K562 (cell line): ENCODE data around the gene LLGL2. TPM values are rescaled to one million over a fixed set of nuclear protein-coding genes. Genes with fewer than 3 reads are reported as not detected.

ENCODE experiments used
- ATAC-seq: fragments of 200-7000 bp; cut with Tn5 transposase; 3 replicates; pipeline ENCODE4 v1.9.1; 2020; ENCODE audit warnings: moderate library complexity
- BruUV-seq: library from RNA; stranded (reverse); fragments of 400-500 nt; replicated peaks from 2 replicates; lab custom pipeline; 2021; lab: Mats Ljungman, UMichigan
- CTCF ChIA-PET: fragments of 300-600 bp; formaldehyde crosslinking; extraction: SDS; loops from one replicate; lab custom pipeline; 2021; ENCODE audit warnings: low intra/inter-chr PET ratio; lab: Yijun Ruan, JAX
- POLR2A ChIA-PET: fragments of 300-600, 350-650 bp; sonication (Branson Sonifier 250); formaldehyde crosslinking; extraction: SDS; loops from one replicate; lab custom pipeline; 2021; ENCODE audit warnings: antibody characterized with exemption, inconsistent platforms; lab: Yijun Ruan, JAX
- DNase-seq, 4 experiments: peaks; one replicate each; pipeline versions ENCODE4 v3.0.0 to v3.0.0-alpha.2; 2011 to 2018; ENCODE audit warnings: low spot score in 3 of 4, mixed read lengths in 3 of 4; ENCODE audit errors: extremely low read depth in 1 of 4
- FAIRE-seq: peaks from 2 replicates; lab custom pipeline; 2011; peaks lifted over from hg19 to GRCh38; lab: Jason Lieb, UNC
- H2AFZ ChIP-seq: 2 replicates; pipeline ENCODE4 v1.6.0; 2011; ENCODE audit warnings: low read depth, low read length, control low read depth, inconsistent platforms
- H3K27ac ChIP-seq: fragments of 200-600 bp; 3 replicates; pipeline ENCODE4 v1.8.0; 2011; ENCODE audit warnings: low read depth, mild to moderate bottlenecking, control low read depth, inconsistent platforms, low read length, moderate library complexity, mixed read lengths; ENCODE audit errors: extremely low read depth
- H3K27me3 ChIP-seq, 2 experiments: fragments of 300-600 bp in 1 of 2; 2 replicates in 1 of 2; 3 replicates in 1 of 2; pipeline versions ENCODE4 v1.6.0 to v1.8.0; 2011; ENCODE audit warnings: inconsistent platforms in 2 of 2, low read length in 2 of 2, mild to moderate bottlenecking in 1 of 2, mixed read lengths in 1 of 2, moderate library complexity in 1 of 2; ENCODE audit not compliant: control insufficient read depth in 2 of 2, insufficient read depth in 2 of 2
- H3K36me3 ChIP-seq: fragments of 300-600 bp; 3 replicates; pipeline ENCODE4 v1.8.0; 2011; ENCODE audit warnings: mild to moderate bottlenecking, low read length, inconsistent platforms; ENCODE audit not compliant: control insufficient read depth, insufficient read depth
- H3K4me1 ChIP-seq, 2 experiments: fragments of 200-600 bp in 1 of 2; replicated peaks in 1 of 2; 2 replicates in 1 of 2; 3 replicates in 1 of 2; pipeline versions ENCODE4 v1.5.1 to v1.8.0; 2011; ENCODE audit warnings: inconsistent platforms in 2 of 2, low read length in 2 of 2, mild to moderate bottlenecking in 1 of 2, mixed read lengths in 1 of 2, moderate library complexity in 1 of 2; ENCODE audit not compliant: control insufficient read depth in 2 of 2, insufficient read depth in 2 of 2
- H3K4me2 ChIP-seq: 2 replicates; pipeline ENCODE4 v1.6.1; 2011; ENCODE audit warnings: low read length, control low read depth, inconsistent platforms, mixed read lengths; ENCODE audit not compliant: insufficient read depth
- H3K4me3 ChIP-seq: fragments of 200-600 bp; sonication (generic), shearing (Covaris generic); 2 replicates; pipeline ENCODE4 v1.5.1; 2016; ENCODE audit warnings: control low read depth, inconsistent platforms
- H3K79me2 ChIP-seq: fragments of 200-600 bp; 3 replicates; pipeline ENCODE4 v1.8.0; 2011; ENCODE audit warnings: low read length, inconsistent platforms; ENCODE audit not compliant: control insufficient read depth, insufficient read depth
- H3K9ac ChIP-seq, 2 experiments: 2 replicates each; pipeline versions ENCODE4 v1.6.0 to v1.6.1; 2011; ENCODE audit warnings: low read depth in 2 of 2, low read length in 2 of 2, control low read depth in 1 of 2, inconsistent platforms in 1 of 2, mild to moderate bottlenecking in 1 of 2, mixed read lengths in 1 of 2; ENCODE audit not compliant: insufficient read depth in 1 of 2
- H3K9me1 ChIP-seq: one replicate; pipeline ENCODE4 v1.6.0; 2011; ENCODE audit warnings: inconsistent platforms, mild to moderate bottlenecking, low read length, moderate library complexity; ENCODE audit not compliant: control insufficient read depth, insufficient read depth
- H3K9me3 ChIP-seq: replicated peaks from 2 replicates; pipeline ENCODE4 v1.5.1; 2011; ENCODE audit warnings: low read depth, low read length, inconsistent platforms; ENCODE audit not compliant: control insufficient read depth, insufficient read depth
- H4K20me1 ChIP-seq: replicated peaks from 2 replicates; pipeline ENCODE4 v1.6.1; 2011; ENCODE audit warnings: low read length, inconsistent platforms, mixed read lengths; ENCODE audit not compliant: control insufficient read depth, insufficient read depth
- BHLHE40 ChIP-seq: IDR thresholded peaks from 2 replicates; pipeline ENCODE4 v1.6.1; 2011; ENCODE audit warnings: low read length, improper control_type of control experiment
- BRF2 ChIP-seq: IDR thresholded peaks from 3 replicates; pipeline ENCODE4 v1.6.1; 2011; ENCODE audit warnings: borderline replicate concordance, mild to moderate bottlenecking; ENCODE audit not compliant: insufficient read length, insufficient read depth
- ILF3 ChIP-seq: fragments of 450-650 bp; IDR thresholded peaks from 2 replicates; pipeline ENCODE4 v1.6.1; 2018; ENCODE audit warnings: antibody characterized with exemption, mild to moderate bottlenecking, moderate library complexity, borderline replicate concordance
- MAX ChIP-seq: sonication (generic); formaldehyde crosslinking; IDR thresholded peaks from 2 replicates; pipeline ENCODE4 v1.9.0; 2022; ENCODE audit warnings: mild to moderate bottlenecking, missing genetic modification reagents
- MAZ ChIP-seq, 2 experiments: fragments of 450-650 bp in 1 of 2; sonication (generic) in 1 of 2; formaldehyde crosslinking; IDR thresholded peaks in 1 of 2; conservative IDR thresholded peaks in 1 of 2; 2 replicates each; pipeline versions ENCODE4 v1.4.0 to v1.5.0; 2020; ENCODE audit warnings: mild to moderate bottlenecking in 1 of 2, missing genetic modification reagents in 1 of 2
- MYC ChIP-seq, 2 experiments: fragments of 250-450 bp in 1 of 2; sonication (Bioruptor Pico) in 1 of 2; IDR thresholded peaks; 2 replicates each; pipeline versions ENCODE4 v1.5.1 to v1.6.1; 2012 to 2021; ENCODE audit warnings: low read depth in 2 of 2, borderline replicate concordance in 1 of 2, improper control_type of control experiment in 1 of 2, low read length in 1 of 2, mild to moderate bottlenecking in 1 of 2, moderate library complexity in 1 of 2
- PHF8 ChIP-seq: fragments of 200-600 bp; sonication (generic); IDR thresholded peaks from 2 replicates; pipeline ENCODE4 v1.6.1; 2012; ENCODE audit warnings: mixed run types, mild to moderate bottlenecking, inconsistent platforms, low read length, moderate library complexity, borderline replicate concordance
- RBM14 ChIP-seq: fragments of 200-400 bp; formaldehyde crosslinking; IDR thresholded peaks from 2 replicates; pipeline ENCODE4 v1.6.1; 2018; ENCODE audit warnings: low read depth, mild to moderate bottlenecking, low read length, moderate library complexity, borderline replicate concordance; ENCODE audit not compliant: insufficient read depth
- SMAD3 ChIP-seq: fragments of 450-650 bp; formaldehyde crosslinking; conservative IDR thresholded peaks from 2 replicates; pipeline ENCODE4 v1.4.0; 2020; ENCODE audit warnings: mild to moderate bottlenecking
- SRF ChIP-seq, 2 experiments: fragments of 250-450, 450-650 bp in 1 of 2; sonication (Bioruptor Pico) in 1 of 2; sonication (generic) in 1 of 2; formaldehyde crosslinking; IDR thresholded peaks; 2 replicates each; pipeline versions ENCODE4 v1.5.0 to v1.5.1; 2020 to 2022; ENCODE audit warnings: mild to moderate bottlenecking in 1 of 2, missing genetic modification reagents in 1 of 2
- STAT5B ChIP-seq: fragments of 250-450 bp; sonication (Bioruptor Pico); IDR thresholded peaks from 2 replicates; pipeline ENCODE4 v1.8.0; 2021; ENCODE audit warnings: mild to moderate bottlenecking, inconsistent platforms
- TCF7L2 ChIP-seq: fragments of 150-350 bp; IDR thresholded peaks from 2 replicates; pipeline ENCODE4 v1.6.1; 2016; ENCODE audit warnings: low read depth, mild to moderate bottlenecking, low read length, moderate library complexity
- ZBTB1 ChIP-seq: sonication (generic); formaldehyde crosslinking; IDR thresholded peaks from 2 replicates; pipeline ENCODE4 v1.8.1; 2023; ENCODE audit warnings: missing genetic modification reagents, low read depth, mild to moderate bottlenecking, borderline replicate concordance
- ZNF146 ChIP-seq: IDR thresholded peaks from one replicate; pipeline ENCODE4 v1.6.1; 2018; ENCODE audit warnings: missing compliant biosample characterization; ENCODE audit not compliant: unreplicated experiment
- ZNF282 ChIP-seq: sonication (generic); formaldehyde crosslinking; IDR thresholded peaks from 2 replicates; pipeline ENCODE4 v1.8.1; 2023; ENCODE audit warnings: missing genetic modification reagents
- ZNF75A ChIP-seq: fragments of 450-650 bp; formaldehyde crosslinking; IDR thresholded peaks from 2 replicates; pipeline ENCODE4 v1.4.0; 2020; ENCODE audit warnings: mild to moderate bottlenecking
- WGBS: fragments of 100-300 bp; shearing (Covaris generic); methylation state at CpG from one replicate; pipeline ENCODE4 v1.1.6; 2016; ENCODE audit warnings: low coverage, mixed read lengths; ENCODE audit not compliant: insufficient coverage; ENCODE audit errors: missing lambda C conversion rate; 5-methylcytosine and 5-hydroxymethylcytosine counted together
- in situ Hi-C: fragments of 300-500 bp; cut with MboI; formaldehyde crosslinking; loops from 4 replicates; pipeline ENCODE4 v1.15.0; 2018; ENCODE audit warnings: inconsistent platforms, mixed read lengths
- intact Hi-C: fragments of 100-400 bp; cut with micrococcal nuclease; formaldehyde crosslinking; loops from 2 replicates; pipeline ENCODE4 v1.14.2; 2022
- polyA plus RNA-seq, 8 experiments: library from polyadenylated mRNA; depleted of rRNA in 4 of 8; stranded (reverse) in 5 of 8; unstranded in 3 of 8; fragments of >200 nt; fragmentation: Nextera tagmentation in 2 of 8; fragmentation: Illumina TruSeq in 1 of 8; extraction: Ambion mirVana in 2 of 8; extraction: Trizol in 1 of 8; gene quantifications; 2 replicates each; pipeline versions ENCODE4 v1.2.1 to v1.2.3, GENCODE V29; 2011 to 2014; ENCODE audit warnings: inconsistent platforms in 1 of 8, missing spikeins in 1 of 8
- total RNA-seq, 7 experiments: library from RNA; depleted of rRNA in 6 of 7; stranded (reverse); fragments of >200 nt in 6 of 7; fragmentation: Illumina TruSeq in 2 of 7; extraction: Trizol in 2 of 7; gene quantifications; 2 replicates each; pipeline versions ENCODE4 v1.2.1 to v1.2.3, GENCODE V29; 2011 to 2021; ENCODE audit warnings: low replicate concordance in 1 of 7
- TF ChIP-seq, protein P1 (sequence below): fragments of 250-450 bp; sonication (Bioruptor Pico); IDR thresholded peaks from 2 replicates; pipeline ENCODE4 v1.5.0; 2021; ENCODE audit warnings: mild to moderate bottlenecking, moderate library complexity

Gene LLGL2
- total and polyA plus RNA-seq, 9 of the 15 experiments (the other 6 are each of a cell fraction or from before 2014, with no cell fraction given): 0.32 to 24.4 (median 10.2) TPM

DNA sequence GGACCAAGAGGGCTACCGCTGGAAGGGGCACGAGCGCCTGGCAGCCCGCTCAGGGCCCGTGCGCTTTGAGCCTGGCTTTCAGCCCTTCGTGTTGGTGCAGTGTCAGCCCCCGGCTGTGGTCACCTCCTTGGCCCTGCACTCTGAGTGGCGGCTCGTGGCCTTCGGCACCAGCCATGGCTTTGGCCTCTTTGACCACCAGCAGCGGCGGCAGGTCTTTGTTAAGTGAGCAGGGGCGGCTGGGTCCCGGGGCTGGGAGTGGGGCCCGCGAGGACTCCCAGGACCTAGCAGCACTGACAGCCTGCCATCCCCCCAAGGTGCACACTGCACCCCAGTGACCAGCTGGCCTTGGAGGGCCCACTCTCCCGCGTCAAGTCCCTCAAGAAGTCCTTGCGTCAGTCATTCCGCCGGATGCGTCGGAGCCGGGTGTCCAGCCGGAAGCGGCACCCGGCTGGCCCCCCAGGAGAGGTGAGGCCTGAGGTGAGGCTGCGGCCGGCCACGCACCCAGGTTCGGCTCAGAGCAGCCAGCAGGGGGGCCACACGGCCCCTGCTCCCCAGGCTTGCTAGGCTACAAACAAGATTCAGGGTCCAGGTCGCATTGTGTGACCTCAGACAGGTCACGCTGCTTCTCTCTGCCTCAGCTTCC is 44.7 kb downstream of the LLGL2 start:
- intact Hi-C loops (no loop called here), in situ Hi-C loops (no loop called here)
- Histone ChIP-seq H3K27me3 (no peaks in the 10 kb centered on the region), H2AFZ (no peak overlapping the region), H3K4me1 (peaks cover 10 to 43% of the 10 kb centered on the region in 2 experiments; a peak in 4 of 5 replicates), H3K9ac (0 out of 4 replicates have a peak overlapping the region, but pooled peaks of 1 of the 2 experiments have one; percentile 7), H3K4me3 (no peak overlapping the region), H3K9me3 (no peaks in the 10 kb centered on the region), H4K20me1 (no peaks in the 10 kb centered on the region), H3K36me3 (peaks cover 5% of the 10 kb centered on the region; the same call in 1 of the 3 replicates), H3K27ac (no peak overlapping the region), H3K9me1 (no peaks in the 10 kb centered on the region), H3K4me2 (no peak overlapping the region), H3K79me2 (no peaks in the 10 kb centered on the region)
- WGBS: 86% methylated on average over 29 of the region's 35 CpGs
- ChIA-PET POLR2A (interaction anchor here (1.0 kb wide), 1 partner anchor 45 kb away, joined by 3 read pairs; no protein-coding TSS in a partner anchor), CTCF (no interaction called here)
- no TSS peak for BruUV-seq
- ATAC-seq (no peak), FAIRE-seq (no peak), DNase-seq (no peak)
- no peak for TF ChIP-seq PHF8
- no peak for TF ChIP-seq SMAD3 (CRISPR knock-in tag)
- no peak for TF ChIP-seq BHLHE40
- no peak for TF ChIP-seq STAT5B
- no peak for TF ChIP-seq BRF2
- TF ChIP-seq ZNF146 (CRISPR knock-in tag): no peak
- TF ChIP-seq RBM14: no peak
- no peak for TF ChIP-seq MAZ (CRISPR knock-in tag; conservative IDR thresholded peaks at IDR 0.05 in 1 of 2, IDR thresholded peaks at IDR 0.05 in 1 of 2)
- TF ChIP-seq MYC (IDR thresholded peaks at IDR 0.05; ENCODE audit: low read depth, low read length): no peak
- TF ChIP-seq MYC (CRISPR knock-in tag; IDR thresholded peaks at IDR 0.05; ENCODE audit: borderline replicate concordance, low read depth): no peak
- no peak for TF ChIP-seq ZBTB1 (CRISPR knock-in tag)
- TF ChIP-seq ZNF75A (CRISPR knock-in tag): no peak
- no peak for TF ChIP-seq MAX (CRISPR knock-in tag)
- TF ChIP-seq SRF (CRISPR knock-in tag; IDR thresholded peaks at IDR 0.05): no peak
- no peak for TF ChIP-seq ILF3
- TF ChIP-seq ZNF282: no peak
- TF ChIP-seq, protein P1, sequence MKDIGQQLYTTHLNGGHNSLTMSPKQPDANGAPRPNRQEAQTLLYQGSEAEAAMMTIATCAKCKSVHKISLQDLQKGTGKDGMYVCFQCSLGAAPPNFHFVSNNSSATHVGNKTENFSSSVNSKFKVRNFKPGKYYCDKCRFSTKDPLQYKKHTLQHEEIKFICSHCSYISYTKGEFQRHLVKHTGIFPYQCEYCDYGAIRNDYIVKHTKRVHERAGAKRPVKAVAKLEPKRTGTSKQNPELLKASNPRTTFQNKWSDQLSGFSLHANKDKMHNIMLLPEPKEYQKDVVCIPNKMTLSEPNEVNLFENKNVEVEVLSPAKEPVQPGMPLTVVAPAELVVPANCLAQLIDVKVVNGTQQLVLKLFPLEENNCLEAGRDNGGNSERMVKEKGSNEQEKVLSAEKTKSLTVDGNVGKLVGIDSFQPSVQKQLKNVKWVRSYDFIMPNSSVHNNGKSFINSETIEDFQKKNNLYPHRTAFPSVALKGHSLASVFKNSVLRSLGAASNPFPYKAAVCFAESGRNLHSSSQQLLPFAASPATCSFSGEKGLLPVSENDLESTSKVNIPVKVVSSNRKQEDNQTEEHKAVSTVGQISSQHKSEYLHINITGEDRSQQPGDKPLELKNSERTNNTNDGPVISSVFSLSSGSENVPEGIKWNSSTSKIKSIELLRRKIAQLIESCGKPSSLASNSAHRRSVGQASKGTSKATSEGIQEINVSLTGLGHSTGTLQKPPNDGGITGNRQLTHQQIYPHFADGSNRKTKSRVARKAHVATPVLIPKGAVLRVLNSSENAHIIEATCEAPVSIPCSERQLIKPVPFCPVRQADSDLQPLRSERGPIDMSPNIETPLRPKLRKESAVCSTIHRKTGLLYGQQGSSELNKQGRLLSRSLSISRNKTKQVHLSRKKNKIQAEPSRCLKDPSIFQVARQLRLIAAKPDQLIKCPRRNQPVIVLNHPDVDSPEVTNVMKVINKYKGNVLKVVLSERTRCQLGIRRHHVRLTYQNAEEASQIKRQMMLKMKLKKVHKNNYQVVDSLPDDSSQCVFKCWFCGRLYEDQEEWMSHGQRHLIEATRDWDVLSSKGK: no peak
- no peak for TF ChIP-seq TCF7L2
